Measurements from ENCODE around the gene ZNF282.
A peak's percentile ranks its signal among the peaks of the same experiment; 100 is the strongest.

ZNF282 gene

DNA sequence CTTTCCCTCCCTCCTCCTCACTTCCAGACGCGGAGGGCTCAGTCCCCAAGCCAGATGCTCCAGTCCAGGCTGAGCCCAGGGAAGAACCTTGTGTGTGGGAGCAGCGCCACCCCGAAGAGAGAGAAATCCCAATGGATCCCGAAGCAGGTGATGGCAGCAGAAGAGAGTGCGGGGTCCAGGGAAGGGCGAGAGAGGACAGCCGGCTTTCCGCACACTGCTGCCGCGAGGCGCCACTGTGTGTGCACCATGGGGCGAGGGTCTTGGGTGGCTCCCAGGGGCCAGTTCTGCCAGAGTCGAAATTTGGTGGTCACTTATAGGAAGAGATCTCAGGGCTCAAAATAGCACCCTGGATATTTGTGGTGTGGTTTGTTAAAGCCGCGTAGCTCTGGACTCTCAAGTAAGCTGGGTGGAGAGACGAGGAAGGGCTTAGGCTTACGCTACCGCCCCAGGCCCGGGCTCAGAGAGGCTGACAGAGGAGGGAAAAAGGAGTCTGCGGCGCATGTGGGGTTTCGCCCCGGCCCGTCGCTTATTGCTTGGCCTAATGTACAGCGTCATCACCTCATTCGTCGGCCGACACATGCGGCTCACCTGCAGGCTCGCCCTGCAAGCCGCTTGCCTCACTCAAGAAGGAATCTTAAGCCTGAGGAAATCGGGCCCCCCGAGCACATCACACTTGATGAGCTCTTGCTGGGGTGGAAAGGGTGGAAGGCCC, 12.1 kb downstream of the ZNF282 start:
- Histone ChIP-seq H3K4me1 (ENCODE audit: low read depth, poor library complexity, severe bottlenecking) (no peaks in the 10 kb centered on the region), H3K4me2 (no peak overlapping the region), H2AFZ (ENCODE audit: low read depth) (no peak overlapping the region), H3K27ac (no peak overlapping the region), H3K36me3 (ENCODE audit: insufficient read depth) (peaks cover 23% of the 10 kb centered on the region; the same call in 1 of the 2 replicates), H3K27me3 (ENCODE audit: insufficient read depth, low read depth) (no peaks in the 10 kb centered on the region), H3K9ac (no peak overlapping the region), H3K4me3 (IDR thresholded peaks at IDR 0.05; ENCODE audit: insufficient read depth, low read depth, low read length) (no peak overlapping the region), H3K79me2 (ENCODE audit: insufficient read depth, low read depth) (peaks cover 12% of the 10 kb centered on the region; the same call in 1 of the 2 replicates), H4K20me1 (ENCODE audit: insufficient read depth) (no peaks in the 10 kb centered on the region)
- TF ChIP-seq CTCF (conservative IDR thresholded peaks at IDR 0.05; ENCODE audit: low read depth, low read length): no peak

- no peak overlapping the region for H3K4me2 ChIP-seq
- no peaks in the 10 kb centered on the region for H3K4me1 ChIP-seq (ENCODE audit: low read depth, poor library complexity, severe bottlenecking)
- H3K79me2 ChIP-seq (ENCODE audit: insufficient read depth, low read depth): no peaks in the 10 kb centered on the region
- H3K36me3 ChIP-seq (ENCODE audit: insufficient read depth): peaks cover 12% of the 10 kb centered on the region; the same call in 1 of the 2 replicates
- H3K27ac ChIP-seq: no peak overlapping the region
- no peaks in the 10 kb centered on the region for H4K20me1 ChIP-seq (ENCODE audit: insufficient read depth)
- peak; percentile 95 for TF ChIP-seq CTCF (conservative IDR thresholded peaks at IDR 0.05; ENCODE audit: low read depth, low read length)
- no peaks in the 10 kb centered on the region for H3K27me3 ChIP-seq (ENCODE audit: insufficient read depth, low read depth)
- no peak overlapping the region for H3K9ac ChIP-seq
- no peak overlapping the region for H2AFZ ChIP-seq (ENCODE audit: low read depth)
- H3K4me3 ChIP-seq (IDR thresholded peaks at IDR 0.05; ENCODE audit: insufficient read depth, low read depth, low read length): no peak overlapping the region
Observed at GRCh38 chr7:149209518-149210269, 14.3 kb downstream of the ZNF282 start.

DNA sequence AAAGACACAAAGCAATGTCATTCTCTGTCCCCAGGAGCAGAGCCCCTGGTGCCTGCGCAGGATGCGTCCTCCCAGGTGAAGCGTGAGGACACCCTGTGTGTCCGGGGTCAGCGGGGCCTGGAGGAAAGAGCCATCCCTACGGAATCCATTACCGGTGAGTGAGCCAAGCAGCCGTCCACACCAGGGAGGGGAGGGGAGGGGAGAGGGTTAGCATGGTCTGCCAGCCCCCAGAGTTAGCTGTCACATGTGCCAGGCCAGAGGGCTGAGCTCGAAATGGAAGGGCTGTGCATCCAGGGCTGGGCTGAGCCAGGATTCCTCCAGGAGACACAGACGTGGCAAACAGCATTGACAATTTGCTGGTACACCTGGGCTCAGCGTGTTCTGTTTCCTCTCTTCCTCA, 15.2 kb downstream of the ZNF282 start:
- Histone ChIP-seq H3K4me2 (no peak overlapping the region), H3K9ac (no peak overlapping the region), H2AFZ (ENCODE audit: low read depth) (no peak overlapping the region), H3K4me3 (IDR thresholded peaks at IDR 0.05; ENCODE audit: insufficient read depth, low read depth, low read length) (no peak overlapping the region), H4K20me1 (ENCODE audit: insufficient read depth) (no peaks in the 10 kb centered on the region), H3K36me3 (ENCODE audit: insufficient read depth) (peaks cover 12% of the 10 kb centered on the region; the same call in 1 of the 2 replicates), H3K27me3 (ENCODE audit: insufficient read depth, low read depth) (no peaks in the 10 kb centered on the region), H3K4me1 (ENCODE audit: low read depth, poor library complexity, severe bottlenecking) (no peaks in the 10 kb centered on the region), H3K27ac (no peak overlapping the region), H3K79me2 (ENCODE audit: insufficient read depth, low read depth) (no peaks in the 10 kb centered on the region)
- no peak for TF ChIP-seq CTCF (conservative IDR thresholded peaks at IDR 0.05; ENCODE audit: low read depth, low read length)

GRCh38 chr7:149214020-149214720, 18.8 kb downstream of the ZNF282 start:
- Histone ChIP-seq H3K4me2 (no peak overlapping the region), H3K27ac (no peak overlapping the region), H3K27me3 (ENCODE audit: insufficient read depth, low read depth) (no peaks in the 10 kb centered on the region), H3K4me3 (IDR thresholded peaks at IDR 0.05; ENCODE audit: insufficient read depth, low read depth, low read length) (no peak overlapping the region), H4K20me1 (ENCODE audit: insufficient read depth) (no peaks in the 10 kb centered on the region), H2AFZ (ENCODE audit: low read depth) (no peak overlapping the region), H3K36me3 (ENCODE audit: insufficient read depth) (peaks cover 12% of the 10 kb centered on the region; the same call in 1 of the 2 replicates), H3K9ac (no peak overlapping the region), H3K4me1 (ENCODE audit: low read depth, poor library complexity, severe bottlenecking) (no peaks in the 10 kb centered on the region), H3K79me2 (ENCODE audit: insufficient read depth, low read depth) (no peaks in the 10 kb centered on the region)
- no peak for TF ChIP-seq CTCF (conservative IDR thresholded peaks at IDR 0.05; ENCODE audit: low read depth, low read length)

Data from KMS-11 (cell line).